Stimulated activated CD8-positive, alpha-beta memory T cell treated with anti-CD3 and anti-CD28 coated beads, Interleukin-12 subunit alpha, Interleukin-12 subunit beta, amount 100 ng/mL, for 4 hours (primary cell): ENCODE results near the gene FSD2.
"Not testable (repeated sequence)": the region's sequence is repeated elsewhere in the genome, so short reads cannot be mapped to it uniquely, and the experiment has no call there.

Source experiments
- DNase-seq: peaks from one replicate; pipeline ENCODE4 v3.0.0-alpha.2; 2020; ENCODE audit warnings: low read depth

The FSD2 gene

GRCh38 chr15:82731527-82731926 lies 74.3 kb downstream of the FSD2 start:
- DNase-seq, result no peak

GRCh38 chr15:82730022-82730530 lies 75.8 kb downstream of the FSD2 start:
- DNase-seq, result no peak

GRCh38 chr15:82726816-82727215 lies 79.1 kb downstream of the FSD2 start:
- no peak for DNase-seq

- no peak for DNase-seq
These were observed 90.9 kb downstream of the FSD2 start for GRCh38 chr15:82715003-82715402.

GRCh38 chr15:82714016-82714415 lies 91.9 kb downstream of the FSD2 start:
- DNase-seq, result no peak

- no peak for DNase-seq
These were observed 93.8 kb downstream of the FSD2 start for GRCh38 chr15:82712036-82712435.

GRCh38 chr15:82710926-82711490 lies 94.9 kb downstream of the FSD2 start:
- DNase-seq, result no peak

- no peak for DNase-seq
These were observed 95.7 kb downstream of the FSD2 start for GRCh38 chr15:82710208-82710555.

GRCh38 chr15:82709421-82710207 lies 96.3 kb downstream of the FSD2 start, which contains the start of gene AP3B2:
AP3B2 (minus strand) TSS chr15:82709875; CDS start chr15:82709706, 169 bp downstream.
- peak; percentile 50 for DNase-seq

- no peak for DNase-seq
These were observed 96.8 kb downstream of the FSD2 start for GRCh38 chr15:82709081-82709420.

GRCh38 chr15:82705856-82706255 lies 100.0 kb downstream of the FSD2 start:
- not testable (repeated sequence) for DNase-seq
